Endothelial cell of umbilical vein (primary cell): ENCODE data around the gene BNIPL. TPM values are rescaled to one million over a fixed set of nuclear protein-coding genes. Genes with fewer than 3 reads are reported as not detected.

Source experiments
- BruUV-seq: library from RNA; stranded (reverse); fragments of 400-500 nt; replicated peaks from 2 replicates; lab custom pipeline; 2021; lab: Mats Ljungman, UMichigan
- CTCF ChIA-PET: fragments of 300-600, 350-600 bp; sonication (Branson Sonifier 250); formaldehyde crosslinking; loops from one replicate; lab custom pipeline; 2021; ENCODE audit warnings: antibody characterized with exemption, inconsistent platforms; lab: Charles Lee
- POLR2A ChIA-PET: fragments of 300-600, 350-600 bp; sonication (Branson Sonifier 250); formaldehyde crosslinking; loops from one replicate; lab custom pipeline; 2021; ENCODE audit warnings: antibody characterized with exemption, inconsistent platforms; lab: Charles Lee
- DNase-seq: peaks from one replicate; pipeline ENCODE4 v3.0.0-alpha.2; 2011; ENCODE audit warnings: low read depth, low spot score
- FAIRE-seq: peaks from 2 replicates; lab custom pipeline; 2011; peaks lifted over from hg19 to GRCh38; lab: Jason Lieb, UNC
- H2AFZ ChIP-seq: 2 replicates; pipeline ENCODE4 v1.6.0; 2012; ENCODE audit warnings: low read depth, low read length, control low read depth, inconsistent platforms
- H3K27ac ChIP-seq: 2 replicates; pipeline ENCODE4 v1.5.1; 2011; ENCODE audit warnings: low read depth, mild to moderate bottlenecking, control low read depth, low read length, moderate library complexity; ENCODE audit not compliant: insufficient read depth
- H3K27me3 ChIP-seq, 2 experiments: 2 replicates each; pipeline versions ENCODE4 v1.6.0 to v1.6.1; 2011; ENCODE audit warnings: low read length in 2 of 2, mixed read lengths in 1 of 2; ENCODE audit not compliant: control insufficient read depth in 2 of 2, insufficient read depth in 2 of 2
- H3K36me3 ChIP-seq, 2 experiments: 2 replicates in 1 of 2; 3 replicates in 1 of 2; pipeline ENCODE4 v1.5.1; 2011; ENCODE audit warnings: low read length in 2 of 2, mild to moderate bottlenecking in 1 of 2, moderate library complexity in 1 of 2; ENCODE audit not compliant: control insufficient read depth in 2 of 2, insufficient read depth in 2 of 2; ENCODE audit errors: extremely low read depth in 1 of 2
- H3K4me1 ChIP-seq: 3 replicates; pipeline ENCODE4 v1.5.1; 2011; ENCODE audit warnings: mild to moderate bottlenecking, low read length; ENCODE audit not compliant: control insufficient read depth, insufficient read depth; ENCODE audit errors: extremely low read depth
- H3K4me2 ChIP-seq: 2 replicates; pipeline ENCODE4 v1.6.1; 2011; ENCODE audit warnings: low read length, control low read depth, mixed read lengths; ENCODE audit not compliant: insufficient read depth
- H3K4me3 ChIP-seq, 3 experiments: fragments of 200-600 bp in 1 of 3; sonication (generic), shearing (Covaris generic) in 1 of 3; replicated peaks in 1 of 3; 2 replicates each; pipeline ENCODE4 v1.5.1; 2011 to 2016; ENCODE audit warnings: control low read depth in 3 of 3, low read length in 3 of 3, mild to moderate bottlenecking in 2 of 3, inconsistent platforms in 1 of 3, low read depth in 1 of 3, moderate library complexity in 1 of 3; ENCODE audit not compliant: insufficient read depth in 1 of 3
- H3K79me2 ChIP-seq: 2 replicates; pipeline ENCODE4 v1.6.0; 2012; ENCODE audit warnings: low read length, inconsistent platforms; ENCODE audit not compliant: control insufficient read depth, insufficient read depth
- H3K9ac ChIP-seq: replicated peaks from 2 replicates; pipeline ENCODE3; 2011; ENCODE audit warnings: low read length, control low read depth; ENCODE audit not compliant: insufficient read depth; ENCODE audit errors: extremely low read depth
- H3K9me1 ChIP-seq: replicated peaks from 3 replicates; pipeline ENCODE4 v1.6.0; 2011; ENCODE audit warnings: mild to moderate bottlenecking, low read length; ENCODE audit not compliant: control insufficient read depth, insufficient read depth; ENCODE audit errors: extremely low read depth
- H3K9me3 ChIP-seq: replicated peaks from 2 replicates; pipeline ENCODE4 v1.5.1; 2012; ENCODE audit warnings: low read length, inconsistent platforms; ENCODE audit not compliant: control insufficient read depth, insufficient read depth
- H4K20me1 ChIP-seq: replicated peaks from 2 replicates; pipeline ENCODE3; 2011; ENCODE audit warnings: mild to moderate bottlenecking, low read length; ENCODE audit not compliant: control insufficient read depth, insufficient read depth; ENCODE audit errors: extremely low read depth
- EZH2 ChIP-seq: IDR thresholded peaks from 2 replicates; pipeline ENCODE4 v1.6.1; 2012; ENCODE audit warnings: borderline replicate concordance, low read depth, mild to moderate bottlenecking, moderate library complexity, low read length, inconsistent platforms; ENCODE audit not compliant: severe bottlenecking
- FOS ChIP-seq: IDR thresholded peaks from 2 replicates; pipeline ENCODE4 v1.6.1; 2011; ENCODE audit warnings: mild to moderate bottlenecking, low read length, moderate library complexity, borderline replicate concordance; ENCODE audit not compliant: insufficient read depth
- GATA2 ChIP-seq: IDR thresholded peaks from 2 replicates; pipeline ENCODE4 v1.7.0; 2011; ENCODE audit warnings: low read depth, mild to moderate bottlenecking, moderate library complexity, mixed read lengths, low read length; ENCODE audit not compliant: insufficient read length, insufficient read depth
- JUN ChIP-seq: IDR thresholded peaks from 2 replicates; pipeline ENCODE4 v1.6.1; 2011; ENCODE audit warnings: borderline replicate concordance, low read depth; ENCODE audit not compliant: insufficient read length, insufficient read depth
- MYC ChIP-seq: IDR thresholded peaks from one replicate; pipeline ENCODE4 v1.6.1; 2011; ENCODE audit warnings: mild to moderate bottlenecking, low read depth, low read length
- POLR2A ChIP-seq: IDR thresholded peaks from 2 replicates; pipeline ENCODE4 v1.6.1; 2012; ENCODE audit warnings: low read depth, mild to moderate bottlenecking, control low read depth, low read length
- POLR2AphosphoS5 ChIP-seq: IDR thresholded peaks from 2 replicates; pipeline ENCODE4 v1.6.1; 2012; ENCODE audit warnings: low read depth, mild to moderate bottlenecking, control low read depth, low read length, moderate library complexity; ENCODE audit not compliant: insufficient read depth
- dilution Hi-C: fragments of 300-500 bp; cut with MboI; formaldehyde crosslinking; loops from one replicate; pipeline ENCODE4 v1.15.0; 2019; ENCODE audit warnings: low sequenced_read_pairs; ENCODE audit not compliant: extremely low pct_ligation_motif_present
- intact Hi-C: fragments of 100-400 bp; cut with micrococcal nuclease; formaldehyde crosslinking; loops from one replicate; pipeline ENCODE4 v1.10.0; 2022
- polyA plus RNA-seq, 4 experiments: library from polyadenylated mRNA; depleted of rRNA in 3 of 4; stranded (reverse) in 3 of 4; unstranded in 1 of 4; fragments of >200 nt; gene quantifications; 2 replicates each; pipeline versions ENCODE4 v1.2.1 to v1.2.3, GENCODE V29; 2011 to 2012; ENCODE audit warnings: missing spikeins in 1 of 4
- total RNA-seq: library from RNA; stranded (reverse); gene quantifications from 2 replicates; pipeline ENCODE4 v1.2.3, GENCODE V29; 2021
- TF ChIP-seq, protein P1 (sequence below): IDR thresholded peaks from 2 replicates; pipeline ENCODE4 v1.6.1; 2011; ENCODE audit not compliant: insufficient read depth, insufficient read length
- TF ChIP-seq, protein P2 (sequence below), 2 donors: IDR thresholded peaks; 1 replicate in 1 of 2; 2 replicates in 1 of 2; pipeline ENCODE4 v1.5.1; 2011; ENCODE audit warnings: low read length in 2 of 2, mild to moderate bottlenecking in 2 of 2, moderate library complexity in 2 of 2, control low read depth in 1 of 2, inconsistent platforms in 1 of 2, low read depth in 1 of 2; ENCODE audit not compliant: insufficient read depth in 1 of 2; ENCODE audit errors: extremely low read depth in 1 of 2

Gene BNIPL
- total and polyA plus RNA-seq, 2 donors (not counting 3 experiments of a cell fraction or from before 2014, with no cell fraction given) = 0.26 to 0.42 TPM

DNA sequence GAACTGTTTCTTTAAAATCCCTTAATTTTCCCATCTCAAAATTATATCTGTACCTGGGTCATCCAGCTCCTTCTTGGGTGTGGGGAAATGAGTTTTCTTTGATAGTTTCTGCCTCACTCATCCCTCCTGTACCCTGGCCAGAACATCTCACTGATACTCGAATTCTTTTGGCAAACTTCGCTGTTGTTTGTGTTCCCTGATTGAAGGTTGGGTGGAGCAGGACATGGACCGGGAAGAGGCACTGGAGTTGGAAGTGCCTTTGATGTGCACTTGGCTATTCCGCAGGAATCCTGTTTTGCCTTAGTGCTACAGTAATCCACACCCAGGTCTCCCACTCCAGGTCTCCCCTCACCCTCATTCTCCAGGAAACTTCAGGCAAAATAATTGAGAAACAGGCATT is 40.9 kb upstream of the BNIPL start:
- H3K27ac ChIP-seq = no peak overlapping the region
- no peaks in the 10 kb centered on the region for H3K9me1 ChIP-seq
- BruUV-seq = no TSS peak
- ChIA-PET CTCF (interaction anchor here (0.8 to 12.3 kb wide), 27 partner anchors 11 to 808 kb away, joined by 3 to 278 read pairs (median 5); partner anchors contain the start of genes ANXA9, BNIPL, C1orf56 and CERS2), POLR2A (interaction anchor here (0.9 kb wide), 1 partner anchor 11 kb away, joined by 4 read pairs; the partner anchor contains the start of gene MINDY1)
- DNase-seq (no peak), FAIRE-seq (no peak)
- no peak for TF ChIP-seq POLR2AphosphoS5
- TF ChIP-seq, protein P1, sequence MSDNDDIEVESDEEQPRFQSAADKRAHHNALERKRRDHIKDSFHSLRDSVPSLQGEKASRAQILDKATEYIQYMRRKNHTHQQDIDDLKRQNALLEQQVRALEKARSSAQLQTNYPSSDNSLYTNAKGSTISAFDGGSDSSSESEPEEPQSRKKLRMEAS = no peak
- TF ChIP-seq EZH2 = no peak
- no peak for TF ChIP-seq FOS
- no peak for TF ChIP-seq MYC
- TF ChIP-seq POLR2A = no peak
- TF ChIP-seq GATA2 = no peak
- no peak for TF ChIP-seq JUN
- TF ChIP-seq, protein P2, sequence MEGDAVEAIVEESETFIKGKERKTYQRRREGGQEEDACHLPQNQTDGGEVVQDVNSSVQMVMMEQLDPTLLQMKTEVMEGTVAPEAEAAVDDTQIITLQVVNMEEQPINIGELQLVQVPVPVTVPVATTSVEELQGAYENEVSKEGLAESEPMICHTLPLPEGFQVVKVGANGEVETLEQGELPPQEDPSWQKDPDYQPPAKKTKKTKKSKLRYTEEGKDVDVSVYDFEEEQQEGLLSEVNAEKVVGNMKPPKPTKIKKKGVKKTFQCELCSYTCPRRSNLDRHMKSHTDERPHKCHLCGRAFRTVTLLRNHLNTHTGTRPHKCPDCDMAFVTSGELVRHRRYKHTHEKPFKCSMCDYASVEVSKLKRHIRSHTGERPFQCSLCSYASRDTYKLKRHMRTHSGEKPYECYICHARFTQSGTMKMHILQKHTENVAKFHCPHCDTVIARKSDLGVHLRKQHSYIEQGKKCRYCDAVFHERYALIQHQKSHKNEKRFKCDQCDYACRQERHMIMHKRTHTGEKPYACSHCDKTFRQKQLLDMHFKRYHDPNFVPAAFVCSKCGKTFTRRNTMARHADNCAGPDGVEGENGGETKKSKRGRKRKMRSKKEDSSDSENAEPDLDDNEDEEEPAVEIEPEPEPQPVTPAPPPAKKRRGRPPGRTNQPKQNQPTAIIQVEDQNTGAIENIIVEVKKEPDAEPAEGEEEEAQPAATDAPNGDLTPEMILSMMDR (IDR thresholded peaks at IDR 0.05; ENCODE audit: extremely low read depth in 1 of 2, insufficient read depth in 1 of 2, low read depth in 1 of 2, low read length in 2 of 2) = no peak
- H2AFZ ChIP-seq = peak overlapping the region; percentile 15
- no peaks in the 10 kb centered on the region for H3K9me3 ChIP-seq
- peaks cover 11% of the 10 kb centered on the region for H3K4me1 ChIP-seq
- peaks cover 0 to 11% of the 10 kb centered on the region in 2 experiments for H3K36me3 ChIP-seq
- H3K4me2 ChIP-seq = no peak overlapping the region
- intact Hi-C loops (loop anchor here (1.0 kb wide), 1 partner anchor 16 kb away; no protein-coding TSS in a partner anchor), dilution Hi-C loops (no loop called here)
- no peak overlapping the region for H3K9ac ChIP-seq
- no peak overlapping the region for H3K4me3 ChIP-seq
- no peaks in the 10 kb centered on the region for H3K27me3 ChIP-seq
- no peaks in the 10 kb centered on the region for H4K20me1 ChIP-seq
- H3K79me2 ChIP-seq = no peaks in the 10 kb centered on the region
